Subcutaneous abdominal adipose tissue (tissue), 5 donors: ENCODE data around the gene IGF2BP1.

Source experiments
- H3K27ac ChIP-seq: one replicate; pipeline ENCODE4 v1.7.0; 2013; ENCODE audit warnings: low read depth, mild to moderate bottlenecking, inconsistent platforms, low read length, moderate library complexity
- H3K27me3 ChIP-seq, 5 donors: one replicate each; pipeline ENCODE4 v1.7.0; 2013; ENCODE audit warnings: low read length in 5 of 5, inconsistent platforms in 1 of 5; ENCODE audit not compliant: control insufficient read depth in 5 of 5, insufficient read depth in 4 of 5
- H3K36me3 ChIP-seq, 5 donors: one replicate each; pipeline ENCODE4 v1.7.0; 2013; ENCODE audit warnings: low read length in 5 of 5; ENCODE audit not compliant: control insufficient read depth in 5 of 5, insufficient read depth in 5 of 5
- H3K4me1 ChIP-seq, 5 donors: one replicate each; pipeline ENCODE4 v1.7.0; 2013; ENCODE audit warnings: low read length in 5 of 5, mild to moderate bottlenecking in 3 of 5, moderate library complexity in 1 of 5; ENCODE audit not compliant: control insufficient read depth in 5 of 5, insufficient read depth in 5 of 5
- H3K4me3 ChIP-seq, 5 donors: one replicate each; pipeline ENCODE4 v1.7.0; 2013; ENCODE audit warnings: low read length in 5 of 5, low read depth in 1 of 5
- H3K9ac ChIP-seq, 5 donors: one replicate each; pipeline ENCODE4 v1.7.0; 2013; ENCODE audit warnings: low read length in 5 of 5, mild to moderate bottlenecking in 4 of 5, moderate library complexity in 3 of 5
- H3K9me3 ChIP-seq, 5 donors: one replicate each; pipeline ENCODE4 v1.7.0; 2013; ENCODE audit warnings: low read length in 5 of 5; ENCODE audit not compliant: control insufficient read depth in 5 of 5
- donor health status: healthy.
- donor health status: healthy.
- donor health status: healthy.
- donor health status: healthy.
- donor health status: healthy.

IGF2BP1 gene

GRCh38 chr17:49050611-49051010 is 53.4 kb downstream of the IGF2BP1 start:
- H3K36me3 ChIP-seq, result no peaks in the 10 kb centered on the region
- H3K9ac ChIP-seq, result no peak overlapping the region
- H3K27ac ChIP-seq, result no peak overlapping the region
- no peaks in the 10 kb centered on the region for H3K9me3 ChIP-seq
- H3K27me3 ChIP-seq, result peaks cover 0 to 14% (median 7%) of the 10 kb centered on the region in 5 donors
- no peaks in the 10 kb centered on the region for H3K4me1 ChIP-seq
- H3K4me3 ChIP-seq, result no peak overlapping the region

- Histone ChIP-seq H3K36me3 (no peaks in the 10 kb centered on the region), H3K4me1 (no peaks in the 10 kb centered on the region), H3K27me3 (peaks cover 0 to 14% (median 7%) of the 10 kb centered on the region in 5 donors)
These were observed 54.1 kb downstream of the IGF2BP1 start for GRCh38 chr17:49051269-49051668.

GRCh38 chr17:49053171-49053829 is 56.1 kb downstream of the IGF2BP1 start:
- Histone ChIP-seq H3K4me1 (no peaks in the 10 kb centered on the region), H3K36me3 (no peaks in the 10 kb centered on the region), H3K9ac (no peak overlapping the region), H3K27me3 (peaks cover 0 to 14% (median 7%) of the 10 kb centered on the region in 5 donors), H3K4me3 (no peak overlapping the region), H3K27ac (no peak overlapping the region), H3K9me3 (no peaks in the 10 kb centered on the region)

More at GRCh38 chr17:49051269-49051668, 54.1 kb downstream of the IGF2BP1 start:
- Histone ChIP-seq H3K27ac (no peak overlapping the region), H3K9me3 (no peaks in the 10 kb centered on the region), H3K9ac (no peak overlapping the region), H3K4me3 (no peak overlapping the region)

GRCh38 chr17:49054342-49055092 is 57.3 kb downstream of the IGF2BP1 start:
- Histone ChIP-seq H3K9ac (no peak overlapping the region), H3K9me3 (no peaks in the 10 kb centered on the region), H3K36me3 (no peaks in the 10 kb centered on the region), H3K27ac (no peak overlapping the region), H3K4me1 (no peaks in the 10 kb centered on the region), H3K27me3 (peaks cover 0 to 14% (median 7%) of the 10 kb centered on the region in 5 donors), H3K4me3 (no peak overlapping the region)

- H3K27ac ChIP-seq, result no peak overlapping the region
- no peaks in the 10 kb centered on the region for H3K4me1 ChIP-seq
- no peak overlapping the region for H3K9ac ChIP-seq
- no peaks in the 10 kb centered on the region for H3K9me3 ChIP-seq
- peaks cover 0 to 14% (median 7%) of the 10 kb centered on the region in 5 donors for H3K27me3 ChIP-seq
- no peak overlapping the region for H3K4me3 ChIP-seq
- no peaks in the 10 kb centered on the region for H3K36me3 ChIP-seq
These were observed 58.2 kb downstream of the IGF2BP1 start for GRCh38 chr17:49055181-49055927.

DNA sequence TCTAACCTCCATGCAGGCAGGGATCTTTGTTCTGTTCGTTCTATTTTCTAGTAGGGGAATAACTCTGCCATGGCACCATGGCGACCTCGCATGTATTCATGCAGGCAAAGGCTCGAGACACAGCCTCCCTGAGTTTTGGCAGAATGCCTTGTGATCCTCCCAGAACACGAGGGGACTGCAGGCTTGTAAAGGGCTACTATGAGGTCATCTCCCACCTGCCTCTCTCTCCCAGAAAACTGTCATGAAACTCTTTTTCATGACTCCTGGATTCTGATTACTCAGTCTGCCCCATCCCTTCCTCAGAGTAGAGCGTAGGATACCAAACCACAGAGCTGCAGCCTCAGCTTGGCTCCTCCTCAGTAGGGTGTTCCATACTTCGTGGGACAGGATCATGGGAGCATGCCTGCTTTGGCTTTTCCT is 64.3 kb downstream of the IGF2BP1 start:
- H3K27ac ChIP-seq, result no peak overlapping the region
- H3K9me3 ChIP-seq, result peaks cover 0 to 2% (median 0%) of the 10 kb centered on the region in 5 donors
- no peaks in the 10 kb centered on the region for H3K36me3 ChIP-seq
- H3K4me1 ChIP-seq, result no peaks in the 10 kb centered on the region
- H3K27me3 ChIP-seq, result peaks cover 0 to 2% (median 0%) of the 10 kb centered on the region in 5 donors
- no peak overlapping the region for H3K9ac ChIP-seq
- H3K4me3 ChIP-seq, result no peak overlapping the region

DNA sequence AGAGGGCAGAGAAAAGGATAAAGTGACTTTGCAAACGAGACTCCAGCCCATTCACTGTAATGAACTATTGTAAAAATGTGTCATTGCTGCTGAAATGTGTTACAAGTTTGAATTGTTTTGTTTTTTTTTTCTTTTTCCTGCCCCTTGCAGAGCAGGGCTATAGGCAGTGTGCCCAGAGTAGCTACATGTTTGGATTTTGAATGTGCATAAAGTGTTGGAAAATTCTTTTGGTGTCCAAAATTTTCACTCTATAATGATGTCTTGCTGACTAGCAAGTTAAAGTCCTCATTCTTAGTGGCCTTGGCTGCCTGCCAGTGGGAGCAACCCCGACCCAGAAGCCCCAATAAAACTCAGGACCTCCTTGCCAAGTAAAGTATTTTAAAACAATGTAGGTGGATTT is 66.5 kb downstream of the IGF2BP1 start:
- peaks cover 0 to 2% (median 0%) of the 10 kb centered on the region in 5 donors for H3K9me3 ChIP-seq
- H3K27ac ChIP-seq, result no peak overlapping the region
- peaks cover 0 to 2% (median 0%) of the 10 kb centered on the region in 5 donors for H3K27me3 ChIP-seq

GRCh38 chr17:49067163-49067562 is 70.0 kb downstream of the IGF2BP1 start:
- Histone ChIP-seq H3K4me1 (no peaks in the 10 kb centered on the region), H3K36me3 (no peaks in the 10 kb centered on the region), H3K9me3 (peaks cover 0 to 2% (median 0%) of the 10 kb centered on the region in 5 donors), H3K27ac (no peak overlapping the region), H3K4me3 (no peak overlapping the region), H3K27me3 (no peaks in the 10 kb centered on the region), H3K9ac (no peak overlapping the region)

More for the DNA sequence above, 66.5 kb downstream of the IGF2BP1 start:
- no peak overlapping the region for H3K9ac ChIP-seq
- H3K36me3 ChIP-seq, result no peaks in the 10 kb centered on the region
- no peaks in the 10 kb centered on the region for H3K4me1 ChIP-seq
- H3K4me3 ChIP-seq, result no peak overlapping the region

GRCh38 chr17:49069585-49070273 is 72.5 kb downstream of the IGF2BP1 start:
- Histone ChIP-seq H3K27ac (no peak overlapping the region), H3K4me3 (no peak overlapping the region), H3K36me3 (no peaks in the 10 kb centered on the region), H3K9ac (no peak overlapping the region), H3K9me3 (peaks cover 0 to 2% (median 0%) of the 10 kb centered on the region in 5 donors), H3K4me1 (no peaks in the 10 kb centered on the region), H3K27me3 (peaks cover 0 to 3% (median 0%) of the 10 kb centered on the region in 5 donors)
